Esophagus muscularis mucosa (tissue), 3 donors: ENCODE data around the gene CPAMD8.

ENCODE experiments used
- CTCF ChIP-seq, 3 experiments: fragments of 200-600 bp in 2 of 3; fragments of 450-650 bp in 1 of 3; sonication (generic) in 2 of 3; IDR thresholded peaks; one replicate each; pipeline ENCODE4 v1.5.1; 2017 to 2019; ENCODE audit warnings: antibody characterized with exemption in 3 of 3, mild to moderate bottlenecking in 2 of 3, moderate library complexity in 1 of 3
- POLR2A ChIP-seq: fragments of 450-650 bp; IDR thresholded peaks from one replicate; pipeline ENCODE4 v1.6.1; 2017; ENCODE audit warnings: antibody characterized with exemption, moderate library complexity, mild to moderate bottlenecking, low read depth
- POLR2AphosphoS5 ChIP-seq, 2 donors: sonication (generic); formaldehyde crosslinking; IDR thresholded peaks; one replicate each; pipeline ENCODE4 v1.6.1; 2017; ENCODE audit warnings: antibody characterized with exemption in 2 of 2

GRCh38 chr19:17011485-17011884, 15.1 kb downstream of the CPAMD8 start:
- no peak for TF ChIP-seq POLR2AphosphoS5 (IDR thresholded peaks at IDR 0.05)
- TF ChIP-seq POLR2A = no peak
- TF ChIP-seq CTCF (IDR thresholded peaks at IDR 0.05) = no peak
